Stimulated activated CD8-positive, alpha-beta memory T cell treated with anti-CD3 and anti-CD28 coated beads, Interleukin-12 subunit alpha, Interleukin-12 subunit beta, amount 100 ng/mL, for 24 hours (primary cell): Measurements from ENCODE around the gene TENT4B.
"Not testable (repeated sequence)": the region's sequence is repeated elsewhere in the genome, so short reads cannot be mapped to it uniquely, and the experiment has no call there.

Experiments used
- DNase-seq: peaks from one replicate; pipeline ENCODE4 v3.0.0-alpha.2; 2020; ENCODE audit errors: extremely low read depth

The TENT4B gene

GRCh38 chr16:50152807-50153595 is at the start of gene TENT4B:
Gene TENT4B, plus strand, starts transcription at chr16:50153306. Its CDS starts 316 bp downstream, at chr16:50153622.
- DNase-seq = peak; percentile 64

- DNase-seq = no peak
These were observed 49.3 kb upstream of the TENT4B start for GRCh38 chr16:50103764-50104163.

- DNase-seq = no peak
These were observed 38.6 kb upstream of the TENT4B start for GRCh38 chr16:50114357-50115129.

GRCh38 chr16:50120711-50121110 is 32.4 kb upstream of the TENT4B start:
- DNase-seq = no peak

- no peak for DNase-seq
These were observed 31.8 kb upstream of the TENT4B start for GRCh38 chr16:50121278-50121677.

GRCh38 chr16:50121721-50122445 is 31.2 kb upstream of the TENT4B start:
- no peak for DNase-seq

GRCh38 chr16:50123417-50123816 is 29.7 kb upstream of the TENT4B start:
- DNase-seq = no peak

GRCh38 chr16:50124769-50125168 is 28.3 kb upstream of the TENT4B start:
- DNase-seq = no peak

- no peak for DNase-seq
These were observed 26.9 kb upstream of the TENT4B start for GRCh38 chr16:50126183-50126582.

- DNase-seq = not testable (repeated sequence)
These were observed 20.5 kb upstream of the TENT4B start for GRCh38 chr16:50132571-50132970.

GRCh38 chr16:50133214-50133613 is 19.9 kb upstream of the TENT4B start:
- DNase-seq = no peak

GRCh38 chr16:50136399-50136798 is 16.7 kb upstream of the TENT4B start:
- no peak for DNase-seq

- no peak for DNase-seq
These were observed 15.8 kb upstream of the TENT4B start for GRCh38 chr16:50137268-50137667.

GRCh38 chr16:50139580-50139979 is 13.5 kb upstream of the TENT4B start:
- DNase-seq = no peak

GRCh38 chr16:50144211-50144610 is 8.9 kb upstream of the TENT4B start:
- DNase-seq = no peak

- DNase-seq = no peak
These were observed 6.3 kb upstream of the TENT4B start for GRCh38 chr16:50146479-50147435.

GRCh38 chr16:50151322-50151721 is 1.8 kb upstream of the TENT4B start:
- no peak for DNase-seq

GRCh38 chr16:50151756-50152155 is 1.4 kb upstream of the TENT4B start:
- no peak for DNase-seq

- DNase-seq = peak; percentile 55
These were observed 727 bp upstream of the TENT4B start for GRCh38 chr16:50152351-50152806.

- DNase-seq = peak; percentile 1
These were observed 702 bp downstream of the TENT4B start for GRCh38 chr16:50153596-50154419.
